Heart left ventricle (tissue), 16 donors: ENCODE results near the gene STRA6. TPM values are rescaled to one million over a fixed set of nuclear protein-coding genes. Genes with fewer than 3 reads are reported as not detected.

Source experiments
- ATAC-seq, 4 donors: fragments of 200-7000 bp; cut with Tn5 transposase; one replicate each; pipeline ENCODE4 v1.9.1; 2020 to 2022; ENCODE audit warnings: moderate library complexity in 4 of 4, mild to moderate bottlenecking in 3 of 4, moderate number of reproducible peaks in 1 of 4
- DNase-seq, 5 donors: peaks; one replicate each; pipeline ENCODE4 v3.0.0-alpha.2; 2020
- H3K27ac ChIP-seq, 12 donors: fragments of 200-600 bp; sonication (generic) in 4 of 12; one replicate each; pipeline versions ENCODE4 v1.5.0 to v1.8.0; 2016 to 2022; ENCODE audit warnings: mild to moderate bottlenecking in 2 of 12
- H3K27me3 ChIP-seq, 9 donors: fragments of 200-600 bp; sonication (generic) in 2 of 9; one replicate each; pipeline versions ENCODE4 v1.5.1 to v1.8.0; 2016 to 2022; ENCODE audit warnings: mild to moderate bottlenecking in 3 of 9
- H3K36me3 ChIP-seq, 9 donors: fragments of 200-600 bp; sonication (generic) in 2 of 9; one replicate each; pipeline versions ENCODE4 v1.5.0 to v1.8.0; 2018 to 2022; ENCODE audit warnings: mild to moderate bottlenecking in 2 of 9
- H3K4me1 ChIP-seq, 12 donors: fragments of 200-600 bp; sonication (generic) in 4 of 12; one replicate each; pipeline versions ENCODE4 v1.5.0 to v1.8.0; 2016 to 2022; ENCODE audit warnings: mild to moderate bottlenecking in 3 of 12
- H3K4me3 ChIP-seq, 12 donors: fragments of 200-600 bp; sonication (generic) in 4 of 12; one replicate each; pipeline versions ENCODE4 v1.5.0 to v1.8.0; 2017 to 2022; ENCODE audit warnings: mild to moderate bottlenecking in 9 of 12, moderate library complexity in 4 of 12
- H3K9me3 ChIP-seq, 12 donors: fragments of 200-600 bp; sonication (generic) in 4 of 12; one replicate each; pipeline versions ENCODE4 v1.5.0 to v1.8.0; 2016 to 2022; ENCODE audit warnings: mild to moderate bottlenecking in 1 of 12
- POLR2A ChIP-seq, 2 donors: fragments of 450-650 bp; IDR thresholded peaks; one replicate each; pipeline ENCODE4 v1.6.1; 2017; ENCODE audit warnings: antibody characterized with exemption in 2 of 2, mild to moderate bottlenecking in 2 of 2, moderate library complexity in 2 of 2
- WGBS, 4 donors: extraction: QIAGEN DNeasy Blood & Tissue Kit in 2 of 4; methylation state at CpG; one replicate each; pipeline versions ENCODE4 v1.1.5 to v1.1.7; 2013 to 2018; 5-methylcytosine and 5-hydroxymethylcytosine counted together
- intact Hi-C, 10 donors: fragments of 100-400 bp; cut with DNase I; formaldehyde crosslinking; loops; one replicate each; pipeline versions ENCODE4 v1.11.1 to v1.14.2; 2022
- polyA plus RNA-seq, 2 donors: library from polyadenylated mRNA; stranded (reverse); fragments of 200-250 nt; gene quantifications; one replicate each; pipeline ENCODE4 v1.2.3, GENCODE V29; 2013
- total RNA-seq, 9 donors: library from RNA; depleted of rRNA in 2 of 9; stranded (reverse); fragments of >200 nt in 2 of 9; fragmentation: NEBNext Ultra II Directional in 3 of 9; extraction: Animal tissue kit (Norgen Biotek cat#: 25700) in 3 of 9; gene quantifications; one replicate each; pipeline versions ENCODE4 v1.1.0 to v1.2.4, GENCODE V29; 2016 to 2023
- TF ChIP-seq, protein P1 (sequence below), 12 donors: fragments of 200-600 bp; sonication (generic) in 4 of 12; IDR thresholded peaks; one replicate each; pipeline versions ENCODE4 v1.5.0 to v1.8.0; 2018 to 2022; ENCODE audit warnings: antibody characterized with exemption in 12 of 12, mild to moderate bottlenecking in 5 of 12
- donor health status: ischemic (EF 13 %, LVEDD 7.1; RV severe dilation, severe dysfunction).
- donor health status: healthy with polysubstance abuse.
- donor health status: DM: no; HTN: yes; CAD: no.
- donor health status: DM: no; HTN: no; CAD: no.
- donor health status: ischemic (EF 25% LVEDD 6.9; RV normal size, moderate dysfunction).
- donor health status: ischemic (EF 25% LVEDD 5.7; RV mildly dilated, moderate dysfunction).
- donor health status: healthy.
- donor health status: DM: yes; HTN: yes; CAD: no.
- donor health status: ischemic (EF 35%, LVEDD 5.7; RV mildly dilated, moderate dysfunction).
- donor health status: nonischemic (EF 11% LVEDD 7.7; RV severe dilation, severe dysfunction).
- donor health status: DM: yes; HTN: yes; CAD: no.
- donor health status: PGD.
- donor health status: ischemic (EF 29% LVEDD 5.4; RV normal size, mild dysfunction).
- donor health status: nonischemic (EF 23%, LVEDD 6.1; RV moderate dilation, normal function).

The STRA6 gene
- total and polyA plus RNA-seq, 11 donors: 0.08 to 0.24 (median 0.14) TPM; not detected in 8

DNA sequence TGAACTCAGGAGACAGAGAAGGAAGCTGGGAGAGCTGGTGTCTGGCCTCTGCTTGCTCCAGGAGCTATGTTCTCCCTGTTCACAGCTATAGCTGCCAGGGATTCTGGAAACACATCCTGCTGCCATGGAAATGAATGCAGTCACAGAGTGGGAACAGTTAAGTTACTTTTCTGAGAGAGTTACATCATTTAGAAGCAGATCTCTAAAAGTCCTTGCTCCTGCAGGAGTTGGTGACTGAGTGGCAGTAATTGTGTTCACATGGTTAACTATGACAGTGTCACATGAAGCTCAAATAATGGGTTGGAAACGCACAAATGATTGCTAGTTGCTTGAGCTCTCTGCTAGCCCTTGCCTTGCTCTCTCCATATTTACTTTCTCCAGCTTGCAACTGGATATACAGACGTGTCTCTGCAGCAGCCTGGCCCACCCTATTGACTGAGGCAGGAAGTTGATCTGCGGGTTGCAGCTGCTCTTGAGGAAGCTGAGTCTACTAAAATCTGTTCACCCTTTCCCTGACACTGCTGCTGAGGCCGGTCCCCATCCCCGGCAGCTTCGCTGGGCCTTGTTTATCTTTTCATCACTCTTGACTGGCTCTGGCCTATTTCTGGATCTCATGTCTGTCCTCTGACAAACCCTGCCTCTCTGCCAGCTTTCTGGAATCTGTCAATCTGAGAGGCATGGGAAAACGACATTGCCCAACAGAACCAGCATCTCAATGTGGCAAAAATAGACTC lies 45.7 kb downstream of the STRA6 start:
- Histone ChIP-seq H3K27me3 (peaks cover 0 to 4% (median 0%) of the 10 kb centered on the region in 9 donors), H3K4me3 (no peak overlapping the region), H3K9me3 (no peaks in the 10 kb centered on the region), H3K36me3 (no peaks in the 10 kb centered on the region), H3K27ac (peak overlapping the region in 11 of 12 donors; percentile 7 to 72 (median 46)), H3K4me1 (peaks cover 3 to 47% (median 31%) of the 10 kb centered on the region in 12 donors)
- intact Hi-C loops: loop anchor here in 1 of 10 donors (5.0 kb wide), 1 partner anchor 85 kb away; no protein-coding TSS in a partner anchor
- ATAC-seq (peak; percentile 87 to 94 (median 90)), DNase-seq (peak in 2 of 5 donors; percentile 62 to 69)
- TF ChIP-seq, protein P1, sequence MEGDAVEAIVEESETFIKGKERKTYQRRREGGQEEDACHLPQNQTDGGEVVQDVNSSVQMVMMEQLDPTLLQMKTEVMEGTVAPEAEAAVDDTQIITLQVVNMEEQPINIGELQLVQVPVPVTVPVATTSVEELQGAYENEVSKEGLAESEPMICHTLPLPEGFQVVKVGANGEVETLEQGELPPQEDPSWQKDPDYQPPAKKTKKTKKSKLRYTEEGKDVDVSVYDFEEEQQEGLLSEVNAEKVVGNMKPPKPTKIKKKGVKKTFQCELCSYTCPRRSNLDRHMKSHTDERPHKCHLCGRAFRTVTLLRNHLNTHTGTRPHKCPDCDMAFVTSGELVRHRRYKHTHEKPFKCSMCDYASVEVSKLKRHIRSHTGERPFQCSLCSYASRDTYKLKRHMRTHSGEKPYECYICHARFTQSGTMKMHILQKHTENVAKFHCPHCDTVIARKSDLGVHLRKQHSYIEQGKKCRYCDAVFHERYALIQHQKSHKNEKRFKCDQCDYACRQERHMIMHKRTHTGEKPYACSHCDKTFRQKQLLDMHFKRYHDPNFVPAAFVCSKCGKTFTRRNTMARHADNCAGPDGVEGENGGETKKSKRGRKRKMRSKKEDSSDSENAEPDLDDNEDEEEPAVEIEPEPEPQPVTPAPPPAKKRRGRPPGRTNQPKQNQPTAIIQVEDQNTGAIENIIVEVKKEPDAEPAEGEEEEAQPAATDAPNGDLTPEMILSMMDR (IDR thresholded peaks at IDR 0.05): no peak
- no peak for TF ChIP-seq POLR2A (IDR thresholded peaks at IDR 0.05)
- WGBS, 4 donors: 1 to 3% (median 2%) methylated on average over 7 of the region's 7 CpGs

DNA sequence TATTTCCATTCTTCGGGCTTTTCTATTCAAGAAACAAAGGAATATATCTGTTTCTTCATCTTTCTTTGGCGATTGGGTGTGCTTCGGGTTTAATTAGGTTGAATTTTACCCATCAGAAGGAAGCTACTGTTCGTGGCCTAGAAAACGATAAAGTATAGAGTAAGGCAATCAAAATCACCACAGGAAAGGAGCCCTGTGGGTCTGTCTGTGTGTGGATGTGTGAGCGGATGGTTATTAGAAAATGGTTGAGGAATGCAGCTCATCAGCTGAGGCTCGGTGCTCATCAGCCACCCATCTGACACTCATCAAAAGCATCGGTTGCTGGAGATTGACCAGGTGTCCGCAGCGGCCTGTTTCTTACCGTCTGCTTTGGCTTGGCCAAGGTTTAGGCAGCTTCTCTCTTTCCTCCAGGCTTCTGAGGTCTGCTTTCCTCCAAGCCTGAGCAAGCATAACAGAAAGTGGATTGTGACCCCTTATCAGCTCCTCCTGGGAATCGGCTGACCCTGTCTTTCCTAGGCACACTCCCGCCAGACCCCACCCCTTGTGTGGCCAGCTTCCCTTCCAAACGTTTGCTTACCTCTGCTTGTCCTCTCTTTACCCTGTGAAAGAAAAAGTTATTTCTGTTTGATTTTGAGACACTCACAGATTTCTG lies 46.7 kb downstream of the STRA6 start:
- no peak for TF ChIP-seq POLR2A (IDR thresholded peaks at IDR 0.05)
- TF ChIP-seq, protein P1 (IDR thresholded peaks at IDR 0.05): no peak
- Histone ChIP-seq H3K4me3 (no peak overlapping the region), H3K27me3 (peaks cover 0 to 4% (median 0%) of the 10 kb centered on the region in 9 donors), H3K36me3 (no peaks in the 10 kb centered on the region), H3K27ac (peak overlapping the region in 5 of 12 donors; percentile 44 to 72 (median 65)), H3K4me1 (peaks cover 3 to 47% (median 31%) of the 10 kb centered on the region in 12 donors), H3K9me3 (no peaks in the 10 kb centered on the region)
- intact Hi-C loops: loop anchor here in 1 of 10 donors (5.0 kb wide), 1 partner anchor 86 kb away; no protein-coding TSS in a partner anchor
- 61 to 66% (median 65%) methylated on average over 14 of the region's 14 CpGs for WGBS, 4 donors
- no peak for DNase-seq
- no peak for ATAC-seq

DNA sequence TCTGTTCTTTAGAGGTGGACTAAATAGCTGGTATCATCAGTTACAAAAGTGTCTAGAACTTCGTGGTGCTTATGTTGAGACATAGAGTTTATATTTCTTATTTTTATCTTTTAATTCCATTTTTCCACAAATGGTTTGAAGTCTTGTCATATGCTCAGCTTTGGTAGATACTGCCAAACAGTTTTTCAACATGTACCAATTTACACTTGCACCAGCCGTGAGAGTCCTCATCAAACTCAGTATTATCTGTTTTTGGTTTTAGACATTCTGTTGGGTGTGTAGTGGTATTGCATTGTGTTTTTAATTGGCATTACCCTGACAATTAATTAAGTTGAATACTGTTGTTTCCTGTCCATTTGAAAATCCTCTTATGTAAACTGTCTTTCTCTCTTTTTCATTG lies 55.5 kb downstream of the STRA6 start:
- WGBS, 4 donors: 61 to 71% (median 68%) methylated on average over 2 of the region's 2 CpGs

More for the DNA sequence above, 55.5 kb downstream of the STRA6 start:
- intact Hi-C loops: no loop called here
- Histone ChIP-seq H3K27me3 (peaks cover 0 to 6% (median 0%) of the 10 kb centered on the region in 9 donors), H3K4me3 (no peak overlapping the region), H3K27ac (no peak overlapping the region), H3K4me1 (no peaks in the 10 kb centered on the region), H3K9me3 (peaks cover 0 to 15% (median 3%) of the 10 kb centered on the region in 12 donors), H3K36me3 (no peaks in the 10 kb centered on the region)
- no peak for ATAC-seq
- TF ChIP-seq POLR2A (IDR thresholded peaks at IDR 0.05): no peak
- TF ChIP-seq, protein P1 (IDR thresholded peaks at IDR 0.05): no peak
- DNase-seq: no peak
